Heart left ventricle (tissue), 16 donors: ENCODE results near the gene TTR. TPM values are rescaled to one million over a fixed set of nuclear protein-coding genes. Genes with fewer than 3 reads are reported as not detected.

Source experiments
- ATAC-seq, 4 donors: fragments of 200-7000 bp; cut with Tn5 transposase; one replicate each; pipeline ENCODE4 v1.9.1; 2020 to 2022; ENCODE audit warnings: moderate library complexity in 4 of 4, mild to moderate bottlenecking in 3 of 4, moderate number of reproducible peaks in 1 of 4
- DNase-seq, 5 donors: peaks; one replicate each; pipeline ENCODE4 v3.0.0-alpha.2; 2020
- H3K27ac ChIP-seq, 12 donors: fragments of 200-600 bp; sonication (generic) in 4 of 12; one replicate each; pipeline versions ENCODE4 v1.5.0 to v1.8.0; 2016 to 2022; ENCODE audit warnings: mild to moderate bottlenecking in 2 of 12
- H3K27me3 ChIP-seq, 9 donors: fragments of 200-600 bp; sonication (generic) in 2 of 9; one replicate each; pipeline versions ENCODE4 v1.5.1 to v1.8.0; 2016 to 2022; ENCODE audit warnings: mild to moderate bottlenecking in 3 of 9
- H3K36me3 ChIP-seq, 9 donors: fragments of 200-600 bp; sonication (generic) in 2 of 9; one replicate each; pipeline versions ENCODE4 v1.5.0 to v1.8.0; 2018 to 2022; ENCODE audit warnings: mild to moderate bottlenecking in 2 of 9
- H3K4me1 ChIP-seq, 12 donors: fragments of 200-600 bp; sonication (generic) in 4 of 12; one replicate each; pipeline versions ENCODE4 v1.5.0 to v1.8.0; 2016 to 2022; ENCODE audit warnings: mild to moderate bottlenecking in 3 of 12
- H3K4me3 ChIP-seq, 12 donors: fragments of 200-600 bp; sonication (generic) in 4 of 12; one replicate each; pipeline versions ENCODE4 v1.5.0 to v1.8.0; 2017 to 2022; ENCODE audit warnings: mild to moderate bottlenecking in 9 of 12, moderate library complexity in 4 of 12
- H3K9me3 ChIP-seq, 12 donors: fragments of 200-600 bp; sonication (generic) in 4 of 12; one replicate each; pipeline versions ENCODE4 v1.5.0 to v1.8.0; 2016 to 2022; ENCODE audit warnings: mild to moderate bottlenecking in 1 of 12
- POLR2A ChIP-seq, 2 donors: fragments of 450-650 bp; IDR thresholded peaks; one replicate each; pipeline ENCODE4 v1.6.1; 2017; ENCODE audit warnings: antibody characterized with exemption in 2 of 2, mild to moderate bottlenecking in 2 of 2, moderate library complexity in 2 of 2
- WGBS, 4 donors: extraction: QIAGEN DNeasy Blood & Tissue Kit in 2 of 4; methylation state at CpG; one replicate each; pipeline versions ENCODE4 v1.1.5 to v1.1.7; 2013 to 2018; 5-methylcytosine and 5-hydroxymethylcytosine counted together
- intact Hi-C, 10 donors: fragments of 100-400 bp; cut with DNase I; formaldehyde crosslinking; loops; one replicate each; pipeline versions ENCODE4 v1.11.1 to v1.14.2; 2022
- polyA plus RNA-seq, 2 donors: library from polyadenylated mRNA; stranded (reverse); fragments of 200-250 nt; gene quantifications; one replicate each; pipeline ENCODE4 v1.2.3, GENCODE V29; 2013
- total RNA-seq, 9 donors: library from RNA; depleted of rRNA in 2 of 9; stranded (reverse); fragments of >200 nt in 2 of 9; fragmentation: NEBNext Ultra II Directional in 3 of 9; extraction: Animal tissue kit (Norgen Biotek cat#: 25700) in 3 of 9; gene quantifications; one replicate each; pipeline versions ENCODE4 v1.1.0 to v1.2.4, GENCODE V29; 2016 to 2023
- TF ChIP-seq, protein P1 (sequence below), 12 donors: fragments of 200-600 bp; sonication (generic) in 4 of 12; IDR thresholded peaks; one replicate each; pipeline versions ENCODE4 v1.5.0 to v1.8.0; 2018 to 2022; ENCODE audit warnings: antibody characterized with exemption in 12 of 12, mild to moderate bottlenecking in 5 of 12
- donor health status: ischemic (EF 13 %, LVEDD 7.1; RV severe dilation, severe dysfunction).
- donor health status: healthy with polysubstance abuse.
- donor health status: DM: no; HTN: yes; CAD: no.
- donor health status: DM: no; HTN: no; CAD: no.
- donor health status: ischemic (EF 25% LVEDD 6.9; RV normal size, moderate dysfunction).
- donor health status: ischemic (EF 25% LVEDD 5.7; RV mildly dilated, moderate dysfunction).
- donor health status: healthy.
- donor health status: DM: yes; HTN: yes; CAD: no.
- donor health status: ischemic (EF 35%, LVEDD 5.7; RV mildly dilated, moderate dysfunction).
- donor health status: nonischemic (EF 11% LVEDD 7.7; RV severe dilation, severe dysfunction).
- donor health status: DM: yes; HTN: yes; CAD: no.
- donor health status: PGD.
- donor health status: ischemic (EF 29% LVEDD 5.4; RV normal size, mild dysfunction).
- donor health status: nonischemic (EF 23%, LVEDD 6.1; RV moderate dilation, normal function).

The TTR gene
- total and polyA plus RNA-seq, 11 donors, result 0.19 TPM; not detected in 10

DNA sequence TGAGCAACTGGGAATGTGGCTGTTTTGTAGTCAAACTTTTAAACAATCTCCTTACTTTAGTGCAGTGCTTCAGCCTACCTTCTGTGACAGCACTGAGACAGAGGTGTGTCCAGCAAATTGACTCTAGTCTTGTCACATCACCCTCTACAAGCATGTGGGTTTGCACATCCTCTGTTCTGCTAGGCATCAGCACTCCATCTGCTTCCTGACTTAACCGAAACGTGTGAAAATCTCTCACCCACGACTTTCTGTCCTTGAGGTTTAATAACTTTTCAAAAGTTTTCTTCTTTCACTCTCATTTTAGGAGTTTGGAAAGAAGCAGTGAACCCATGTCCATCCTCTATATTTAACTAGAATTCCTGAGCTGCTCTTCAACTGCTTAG, 42.6 kb downstream of the TTR start:
- Histone ChIP-seq H3K4me1 (no peaks in the 10 kb centered on the region), H3K9me3 (peaks cover 0 to 6% (median 0%) of the 10 kb centered on the region in 12 donors), H3K27me3 (no peaks in the 10 kb centered on the region), H3K4me3 (no peak overlapping the region), H3K27ac (no peak overlapping the region), H3K36me3 (no peaks in the 10 kb centered on the region)
- TF ChIP-seq, protein P1, sequence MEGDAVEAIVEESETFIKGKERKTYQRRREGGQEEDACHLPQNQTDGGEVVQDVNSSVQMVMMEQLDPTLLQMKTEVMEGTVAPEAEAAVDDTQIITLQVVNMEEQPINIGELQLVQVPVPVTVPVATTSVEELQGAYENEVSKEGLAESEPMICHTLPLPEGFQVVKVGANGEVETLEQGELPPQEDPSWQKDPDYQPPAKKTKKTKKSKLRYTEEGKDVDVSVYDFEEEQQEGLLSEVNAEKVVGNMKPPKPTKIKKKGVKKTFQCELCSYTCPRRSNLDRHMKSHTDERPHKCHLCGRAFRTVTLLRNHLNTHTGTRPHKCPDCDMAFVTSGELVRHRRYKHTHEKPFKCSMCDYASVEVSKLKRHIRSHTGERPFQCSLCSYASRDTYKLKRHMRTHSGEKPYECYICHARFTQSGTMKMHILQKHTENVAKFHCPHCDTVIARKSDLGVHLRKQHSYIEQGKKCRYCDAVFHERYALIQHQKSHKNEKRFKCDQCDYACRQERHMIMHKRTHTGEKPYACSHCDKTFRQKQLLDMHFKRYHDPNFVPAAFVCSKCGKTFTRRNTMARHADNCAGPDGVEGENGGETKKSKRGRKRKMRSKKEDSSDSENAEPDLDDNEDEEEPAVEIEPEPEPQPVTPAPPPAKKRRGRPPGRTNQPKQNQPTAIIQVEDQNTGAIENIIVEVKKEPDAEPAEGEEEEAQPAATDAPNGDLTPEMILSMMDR (IDR thresholded peaks at IDR 0.05), result no peak
- TF ChIP-seq POLR2A (IDR thresholded peaks at IDR 0.05), result no peak
- WGBS, 4 donors, result 66 to 81% (median 75%) methylated on average over 3 of the region's 3 CpGs
- no peak for ATAC-seq
- DNase-seq, result no peak
- intact Hi-C loops, result no loop called here

DNA sequence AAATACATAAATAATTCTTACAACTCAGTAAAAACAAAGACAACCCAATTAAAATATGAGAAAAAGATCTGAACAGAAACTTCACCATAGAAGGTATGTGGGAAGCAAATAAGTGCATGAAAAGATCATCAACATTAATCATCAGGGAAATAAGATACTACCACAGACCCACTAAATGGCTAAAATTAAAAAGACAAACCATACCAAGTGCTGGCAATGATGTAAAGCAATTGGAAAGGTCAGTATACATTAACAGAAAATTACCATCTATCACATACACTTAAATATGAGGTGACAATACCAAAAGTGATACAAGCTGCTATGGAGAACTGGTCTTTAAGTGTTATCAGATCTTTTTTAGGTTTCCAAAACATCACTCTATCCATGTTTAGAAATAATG, 44.7 kb downstream of the TTR start:
- TF ChIP-seq, protein P1 (IDR thresholded peaks at IDR 0.05), result no peak
- TF ChIP-seq POLR2A (IDR thresholded peaks at IDR 0.05), result no peak
- Histone ChIP-seq H3K4me3 (no peak overlapping the region), H3K36me3 (no peaks in the 10 kb centered on the region), H3K9me3 (peaks cover 0 to 6% (median 0%) of the 10 kb centered on the region in 12 donors), H3K27me3 (no peaks in the 10 kb centered on the region), H3K27ac (no peak overlapping the region), H3K4me1 (no peaks in the 10 kb centered on the region)
- intact Hi-C loops, result no loop called here
- DNase-seq (no peak), ATAC-seq (no peak)

DNA sequence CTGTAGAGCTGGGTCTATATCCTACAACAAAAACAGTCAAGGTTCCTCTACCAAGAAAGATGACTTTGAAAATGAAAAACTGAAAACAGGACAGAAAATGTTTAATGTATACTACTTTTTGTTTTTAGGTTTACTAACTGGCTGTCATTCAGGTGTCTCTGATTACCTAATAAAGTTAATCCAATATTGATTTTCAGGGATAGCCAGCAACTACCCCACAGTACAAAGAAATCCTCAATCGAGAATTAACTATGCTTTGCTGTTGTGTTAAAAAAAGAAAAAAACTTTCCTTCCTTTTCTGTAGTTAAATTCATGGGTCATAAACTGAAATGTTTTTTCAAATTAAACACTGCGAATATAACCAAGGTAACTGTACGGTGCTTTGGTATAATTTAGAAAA, 45.8 kb downstream of the TTR start:
- Histone ChIP-seq H3K4me3 (no peak overlapping the region), H3K27me3 (no peaks in the 10 kb centered on the region), H3K27ac (no peak overlapping the region), H3K9me3 (peaks cover 0 to 6% (median 0%) of the 10 kb centered on the region in 12 donors), H3K4me1 (no peaks in the 10 kb centered on the region), H3K36me3 (no peaks in the 10 kb centered on the region)
- DNase-seq (no peak), ATAC-seq (no peak)
- intact Hi-C loops, result no loop called here
- no peak for TF ChIP-seq POLR2A (IDR thresholded peaks at IDR 0.05)
- TF ChIP-seq, protein P1 (IDR thresholded peaks at IDR 0.05), result no peak
- 80 to 98% (median 96%) methylated on average over 3 of the region's 3 CpGs for WGBS, 4 donors

DNA sequence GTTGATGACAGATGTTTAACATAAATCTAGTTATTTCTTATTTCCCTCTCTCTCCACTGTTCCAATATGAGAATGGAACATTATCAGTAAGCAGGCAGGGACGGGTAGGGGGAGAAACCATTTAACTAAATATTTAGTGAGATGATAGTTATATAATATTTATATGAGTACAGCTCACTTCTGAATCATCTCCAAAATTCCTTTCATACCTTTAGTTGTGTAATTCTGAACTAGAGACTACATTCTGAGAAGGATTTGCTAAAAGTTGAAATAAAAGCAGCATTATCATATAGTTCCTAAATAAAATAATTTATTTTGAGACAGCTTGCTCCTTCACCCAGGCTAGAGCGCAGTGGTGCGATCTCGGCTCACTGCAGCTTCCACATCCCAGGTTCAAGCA, 51.3 kb downstream of the TTR start:
- no peak for DNase-seq
- Histone ChIP-seq H3K4me1 (no peaks in the 10 kb centered on the region), H3K27me3 (no peaks in the 10 kb centered on the region), H3K9me3 (no peaks in the 10 kb centered on the region), H3K4me3 (no peak overlapping the region), H3K36me3 (no peaks in the 10 kb centered on the region), H3K27ac (no peak overlapping the region)
- intact Hi-C loops, result no loop called here
- no peak for TF ChIP-seq POLR2A (IDR thresholded peaks at IDR 0.05)
- TF ChIP-seq, protein P1 (IDR thresholded peaks at IDR 0.05), result no peak
- ATAC-seq, result no peak
- 94 to 96% (median 95%) methylated on average over 4 of the region's 4 CpGs for WGBS, 4 donors
